ENCODE data around the gene DCTN2. TPM values are rescaled to one million over a fixed set of nuclear protein-coding genes. Genes with fewer than 3 reads are reported as not detected.
"Not testable (repeated sequence)": the region's sequence is repeated elsewhere in the genome, so short reads cannot be mapped to it uniquely, and the experiment has no call there.

Gene DCTN2
- total RNA-seq (10 to 100 TPM; 69.0 to 70.5 TPM), polyA plus RNA-seq (10 to 100 TPM; 60.6 to 67.8 (median 67.7) TPM), total RNA-seq (38.8 to 89.5 (median 66.2) reads per million in 6 experiments)

- peaks cover 0 to 5% (median 0%) of the 10 kb centered on the region in 3 donors for H3K36me3 Mint-ChIP-seq
- POLR2A ChIA-PET = interaction anchor here (0.5 to 2.4 kb wide), 6 partner anchors 9 to 44 kb away, joined by 3 to 12 read pairs (median 4); partner anchors contain the start of gene DDIT3
- H3K4me3 Mint-ChIP-seq = peak within 1 kb of the TSS; percentile 91 to 99 (median 97)
- no peaks in the 10 kb centered on the region for H3K9me3 Mint-ChIP-seq
- H3K27me3 Mint-ChIP-seq = peaks cover 0 to 14% (median 0%) of the 10 kb centered on the region in 5 donors
- H3K27ac Mint-ChIP-seq = peak within 1 kb of the TSS; percentile 86 to 98 (median 94)
- peak; percentile 90 to 93 for ATAC-seq
- peak; percentile 76 to 96 (median 90) for DNase-seq
- peaks cover 29 to 61% (median 57%) of the 10 kb centered on the region in 4 donors for H3K4me1 Mint-ChIP-seq
These were observed at the start of gene DCTN2 for GRCh38 chr12:57546438-57547287. TSS of gene DCTN2 (minus strand) at chr12:57547192. CDS start at chr12:57547063, 129 bp downstream.

GRCh38 chr12:57593187-57593586 is 46.2 kb upstream of the DCTN2 start:
- no peak for ATAC-seq
- Mint-ChIP-seq H3K4me1 (peaks cover 19 to 38% (median 32%) of the 10 kb centered on the region in 4 donors), H3K27me3 (no peaks in the 10 kb centered on the region), H3K27ac (peak overlapping the region in 4 of 10 donors; percentile 13 to 89 (median 60)), H3K9me3 (no peaks in the 10 kb centered on the region), H3K36me3 (peaks cover 4 to 40% (median 16%) of the 10 kb centered on the region in 3 donors), H3K4me3 (peak overlapping the region in 2 of 10 donors; percentile 54 to 91)
- DNase-seq = no peak
- POLR2A ChIA-PET = interaction anchor here (0.6 to 1.1 kb wide), 5 partner anchors 15 to 546 kb away, joined by 3 to 5 read pairs (median 3); partner anchors contain the start of genes B4GALNT1 and OS9

GRCh38 chr12:57592551-57593165 is 45.7 kb upstream of the DCTN2 start:
- ATAC-seq (no peak), DNase-seq (no peak)
- Mint-ChIP-seq H3K9me3 (no peaks in the 10 kb centered on the region), H3K27ac (peak overlapping the region in 9 of 10 donors; percentile 13 to 94 (median 89)), H3K27me3 (no peaks in the 10 kb centered on the region), H3K4me1 (peaks cover 19 to 38% (median 32%) of the 10 kb centered on the region in 4 donors), H3K36me3 (peaks cover 4 to 37% (median 14%) of the 10 kb centered on the region in 3 donors), H3K4me3 (peak overlapping the region; percentile 85 to 92 (median 89))
- POLR2A ChIA-PET = interaction anchor here (0.7 to 1.3 kb wide), 3 partner anchors 13 to 40 kb away, joined by 3 to 5 read pairs (median 3); partner anchors contain the start of gene B4GALNT1

GRCh38 chr12:57591782-57592325 is 44.9 kb upstream of the DCTN2 start:
- no peaks in the 10 kb centered on the region for H3K27me3 Mint-ChIP-seq
- H3K4me3 Mint-ChIP-seq = peak overlapping the region; percentile 85 to 92 (median 89)
- ATAC-seq (no peak), DNase-seq (no peak)
- H3K36me3 Mint-ChIP-seq = peaks cover 4 to 29% (median 12%) of the 10 kb centered on the region in 3 donors
- peak overlapping the region; percentile 73 to 94 (median 90) for H3K27ac Mint-ChIP-seq
- POLR2A ChIA-PET = interaction anchor here (1.3 to 2.3 kb wide), 5 partner anchors 11 to 115 kb away, joined by 3 to 9 read pairs (median 5); partner anchors contain the start of gene DDIT3
- H3K4me1 Mint-ChIP-seq = peaks cover 19 to 38% (median 32%) of the 10 kb centered on the region in 4 donors
- no peaks in the 10 kb centered on the region for H3K9me3 Mint-ChIP-seq

- Mint-ChIP-seq H3K27me3 (peaks cover 0 to under 1% (median 0%) of the 10 kb centered on the region in 5 donors), H3K9me3 (no peaks in the 10 kb centered on the region), H3K27ac (peak within 1 kb of the TSS; percentile 73 to 94 (median 90)), H3K4me1 (peaks cover 19 to 38% (median 32%) of the 10 kb centered on the region in 4 donors), H3K4me3 (peak within 1 kb of the TSS; percentile 85 to 92 (median 89)), H3K36me3 (peaks cover 0 to 22% (median 7%) of the 10 kb centered on the region in 3 donors)
- ATAC-seq (peak; percentile 80 to 91), DNase-seq (peak; percentile 49 to 84 (median 71))
- POLR2A ChIA-PET = interaction anchor here (0.7 to 2.3 kb wide), 7 partner anchors 12 to 132 kb away, joined by 3 to 9 read pairs (median 5); partner anchors contain the start of gene DDIT3
These were observed 44.1 kb upstream of the DCTN2 start, which contains the start of gene PIP4K2C for GRCh38 chr12:57590864-57591781. TSS of gene PIP4K2C (plus strand) at chr12:57591192. CDS start at chr12:57591290, 98 bp downstream.

- no peaks in the 10 kb centered on the region for H3K9me3 Mint-ChIP-seq
- DNase-seq = no peak
- H3K36me3 Mint-ChIP-seq = peaks cover 0 to 15% (median 3%) of the 10 kb centered on the region in 3 donors
- H3K27ac Mint-ChIP-seq = peak overlapping the region; percentile 73 to 94 (median 90)
- POLR2A ChIA-PET = interaction anchor here (0.7 to 2.3 kb wide), 6 partner anchors 30 to 132 kb away, joined by 3 to 9 read pairs (median 5); partner anchors contain the start of gene DDIT3
- H3K4me3 Mint-ChIP-seq = peak overlapping the region; percentile 85 to 92 (median 89)
- H3K27me3 Mint-ChIP-seq = peaks cover 0 to 5% (median 0%) of the 10 kb centered on the region in 5 donors
- ATAC-seq = no peak
- H3K4me1 Mint-ChIP-seq = peaks cover 19 to 38% (median 32%) of the 10 kb centered on the region in 4 donors
These were observed 43.5 kb upstream of the DCTN2 start for GRCh38 chr12:57590479-57590863.

GRCh38 chr12:57588951-57589610 is 42.1 kb upstream of the DCTN2 start:
- Mint-ChIP-seq H3K27me3 (peaks cover 0 to 11% (median 0%) of the 10 kb centered on the region in 5 donors), H3K27ac (peak overlapping the region in 2 of 10 donors; percentile 13 to 35), H3K4me3 (peak overlapping the region in 3 of 10 donors; percentile 14 to 39 (median 29)), H3K4me1 (peaks cover 19 to 37% (median 32%) of the 10 kb centered on the region in 4 donors)
- ATAC-seq, DNase-seq, POLR2A ChIA-PET, H3K9me3 Mint-ChIP-seq, H3K36me3 Mint-ChIP-seq: not testable (repeated sequence)

GRCh38 chr12:57586832-57587429 is 39.9 kb upstream of the DCTN2 start:
- no peak for ATAC-seq
- Mint-ChIP-seq H3K4me3 (no peak overlapping the region), H3K9me3 (no peaks in the 10 kb centered on the region)

GRCh38 chr12:57586128-57586527 is 39.1 kb upstream of the DCTN2 start:
- ATAC-seq (no peak), DNase-seq (no peak)
- H3K4me1 Mint-ChIP-seq = peaks cover 8 to 17% (median 12%) of the 10 kb centered on the region in 4 donors
- POLR2A ChIA-PET = no interaction called here
- no peaks in the 10 kb centered on the region for H3K36me3 Mint-ChIP-seq
- H3K27me3 Mint-ChIP-seq = peaks cover 0 to 16% (median 0%) of the 10 kb centered on the region in 5 donors
- H3K4me3 Mint-ChIP-seq = no peak overlapping the region
- H3K27ac Mint-ChIP-seq = no peak overlapping the region
- no peaks in the 10 kb centered on the region for H3K9me3 Mint-ChIP-seq

More at GRCh38 chr12:57586832-57587429, 39.9 kb upstream of the DCTN2 start:
- H3K4me1 Mint-ChIP-seq = peaks cover 12 to 24% (median 17%) of the 10 kb centered on the region in 4 donors
- H3K27ac Mint-ChIP-seq = no peak overlapping the region
- DNase-seq = no peak
- H3K27me3 Mint-ChIP-seq = peaks cover 0 to 16% (median 0%) of the 10 kb centered on the region in 5 donors
- POLR2A ChIA-PET = no interaction called here
- H3K36me3 Mint-ChIP-seq = no peaks in the 10 kb centered on the region

GRCh38 chr12:57585156-57585555 is 38.2 kb upstream of the DCTN2 start:
- DNase-seq = no peak
- Mint-ChIP-seq H3K4me3 (no peak overlapping the region), H3K27me3 (peaks cover 0 to 16% (median 0%) of the 10 kb centered on the region in 5 donors), H3K4me1 (peaks cover 3 to 9% (median 5%) of the 10 kb centered on the region in 4 donors), H3K36me3 (peaks cover 0 to 2% (median 0%) of the 10 kb centered on the region in 3 donors), H3K9me3 (no peaks in the 10 kb centered on the region), H3K27ac (no peak overlapping the region)
- ATAC-seq = no peak
- POLR2A ChIA-PET = interaction anchor here (0.6 to 1.6 kb wide), 3 partner anchors 11 to 82 kb away, joined by 4 to 5 read pairs (median 5); partner anchors contain the start of gene B4GALNT1

All from naive thymus-derived CD8-positive, alpha-beta T cell (primary cell).